Stimulated activated CD8-positive, alpha-beta memory T cell treated with anti-CD3 and anti-CD28 coated beads, Interleukin-7, amount 100 ng/mL, for 48 hours (primary cell): ENCODE data around the gene LIF.
"Not testable (repeated sequence)": the region's sequence is repeated elsewhere in the genome, so short reads cannot be mapped to it uniquely, and the experiment has no call there.

ENCODE experiments used
- DNase-seq, 2 donors: peaks; one replicate each; pipeline ENCODE4 v3.0.0-alpha.2; 2020; ENCODE audit warnings: low read depth in 1 of 2; ENCODE audit errors: extremely low read depth in 1 of 2

LIF gene

GRCh38 chr22:30245181-30245984, 1.2 kb downstream of the LIF start:
- no peak for DNase-seq

GRCh38 chr22:30244641-30245040, 1.9 kb downstream of the LIF start:
- no peak for DNase-seq

DNA sequence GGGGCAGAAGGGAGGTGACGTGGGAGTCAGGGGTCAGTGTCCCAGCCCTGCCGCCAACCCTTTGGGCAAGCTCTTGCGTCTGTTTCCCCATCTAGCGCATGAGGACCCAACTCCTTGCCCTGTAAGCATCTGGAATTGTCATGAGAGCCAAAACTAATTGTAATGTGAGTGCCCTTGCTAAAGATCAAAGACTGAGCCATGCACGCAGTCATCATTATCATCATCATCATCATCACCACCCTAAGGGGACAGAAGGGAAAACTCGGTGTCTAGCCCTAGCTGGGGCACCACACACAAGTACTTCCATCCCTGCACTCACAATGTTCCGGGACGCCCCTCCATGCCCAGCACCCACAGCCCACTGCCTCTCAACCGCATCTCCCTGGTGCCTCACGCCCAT, 2.5 kb downstream of the LIF start:
- no peak for DNase-seq

GRCh38 chr22:30243661-30244060, 2.9 kb downstream of the LIF start:
- DNase-seq = no peak

DNA sequence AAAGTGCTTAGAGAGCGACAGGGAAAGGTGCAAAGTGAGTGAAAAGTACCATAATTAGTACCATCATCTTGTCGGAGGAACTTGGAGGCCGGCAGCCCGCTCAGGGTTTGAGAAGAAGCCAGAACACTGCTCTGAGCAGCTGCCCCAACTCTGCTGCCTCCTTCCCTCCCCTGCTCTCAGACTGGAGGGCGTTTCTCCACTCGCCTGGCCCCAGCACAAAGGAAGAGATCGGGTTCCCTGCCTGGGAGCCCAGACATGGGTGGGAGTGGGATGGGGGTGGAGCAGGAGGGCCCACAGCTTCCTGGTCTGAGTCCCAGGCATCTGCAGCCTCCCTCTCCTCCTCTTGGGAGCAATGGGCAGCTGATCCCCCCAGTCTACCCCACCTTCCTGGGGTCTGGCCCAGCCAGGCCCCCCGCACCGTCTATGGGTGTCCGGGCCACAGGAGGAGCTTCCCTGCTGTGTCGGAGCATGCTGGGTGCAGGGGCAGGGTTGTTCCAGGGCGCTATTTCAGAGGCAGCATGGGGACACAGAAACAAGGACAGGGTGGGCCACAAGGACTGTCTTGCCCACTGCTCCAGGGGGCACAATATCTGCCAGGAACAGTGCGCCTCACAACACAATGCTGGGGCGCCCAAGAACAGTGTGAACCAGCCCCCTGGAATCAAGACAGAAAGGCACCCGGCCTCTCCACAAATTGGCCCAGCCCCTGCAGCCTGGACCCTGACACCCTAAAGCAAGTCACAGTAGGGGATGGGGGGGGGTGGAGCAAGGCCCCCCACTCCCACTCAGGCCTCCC, 4.8 kb downstream of the LIF start:
- DNase-seq = no peak

GRCh38 chr22:30240541-30241417, 5.8 kb downstream of the LIF start:
- DNase-seq = no peak

GRCh38 chr22:30239488-30240405, 6.8 kb downstream of the LIF start:
- DNase-seq = no peak

DNA sequence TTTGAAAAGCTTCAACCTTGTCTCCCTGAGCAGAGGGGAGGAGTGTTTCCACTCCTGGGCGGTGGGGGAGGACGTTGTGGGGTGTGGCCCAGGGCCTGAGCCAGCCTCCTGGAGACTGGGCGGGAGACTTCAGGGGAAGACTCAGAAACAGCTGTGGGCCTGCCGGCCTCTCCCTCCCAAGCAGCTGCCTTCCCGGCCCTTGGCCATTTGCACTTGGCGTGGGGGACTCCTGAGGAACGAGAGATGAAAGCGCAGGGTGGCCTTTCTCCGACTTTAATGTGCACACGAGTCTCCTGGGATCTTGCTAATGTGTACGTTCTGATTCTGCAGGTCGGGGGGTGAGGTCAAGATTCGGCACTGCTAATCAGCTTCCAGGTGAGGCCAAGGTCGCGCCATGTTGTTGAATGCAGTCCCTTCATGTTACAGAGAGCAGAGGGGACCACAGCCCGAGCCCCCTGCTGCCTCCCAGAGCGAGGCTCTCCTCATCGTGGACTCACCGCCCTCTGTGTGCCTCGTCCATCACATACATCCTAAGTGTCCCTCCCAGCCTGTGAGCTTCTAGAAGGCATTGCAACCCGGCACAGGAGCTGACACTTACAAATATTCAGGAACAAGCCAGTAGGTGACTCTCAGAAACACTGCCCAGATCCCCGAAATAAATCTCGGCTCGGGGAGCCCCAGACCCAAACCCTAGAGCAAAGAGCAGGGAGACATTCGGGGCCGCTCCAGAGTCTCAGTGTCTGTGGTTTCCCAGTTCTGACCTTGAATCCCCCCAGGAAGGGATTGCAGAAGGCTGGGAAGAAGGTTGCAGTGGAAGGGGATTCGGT, 7.7 kb downstream of the LIF start:
- no peak for DNase-seq

GRCh38 chr22:30238136-30238535, 8.4 kb downstream of the LIF start:
- DNase-seq = no peak

DNA sequence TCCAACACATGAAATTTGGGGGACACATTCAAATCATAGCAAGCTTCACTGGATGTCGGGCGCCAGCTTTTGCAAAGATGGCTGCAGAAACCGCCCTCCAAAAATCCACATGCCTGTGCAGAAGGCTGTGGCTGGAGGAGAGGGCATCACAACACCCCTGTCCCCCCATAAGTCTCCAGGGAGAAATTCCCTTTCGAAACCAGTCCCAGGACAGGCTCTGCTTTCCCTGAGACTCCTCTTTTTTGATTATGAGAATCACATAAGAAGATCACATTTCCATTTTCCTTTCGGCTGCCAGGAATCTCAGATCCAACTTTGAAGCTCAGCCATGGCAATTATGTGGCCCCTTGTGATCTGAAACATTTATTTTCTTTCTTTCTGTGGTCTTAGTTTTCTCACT, 9.7 kb downstream of the LIF start:
- DNase-seq = no peak

DNA sequence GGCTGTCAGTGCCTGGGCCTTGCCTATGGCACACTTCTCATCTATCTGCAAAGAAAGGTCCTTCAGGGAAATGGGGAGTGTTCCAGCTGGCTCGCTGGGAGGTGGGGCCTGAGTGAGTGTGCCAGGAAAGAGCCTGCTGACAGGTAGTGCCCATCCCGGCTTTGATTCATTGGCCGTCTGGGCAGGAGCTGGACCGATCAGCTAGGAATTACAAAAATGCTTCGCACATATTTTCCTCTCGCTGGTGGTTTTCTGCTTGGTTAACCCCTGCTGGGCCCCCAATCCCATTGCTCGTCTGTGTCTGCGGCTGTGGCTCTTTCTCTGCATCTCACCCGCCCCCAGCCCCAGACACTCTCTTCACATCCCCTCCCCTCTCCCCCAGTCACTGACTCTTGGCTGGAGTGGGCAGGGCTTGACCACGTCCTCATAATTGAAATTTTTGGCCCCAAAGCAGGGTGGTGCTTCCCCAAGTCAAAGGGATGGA, 10.8 kb downstream of the LIF start:
- DNase-seq = no peak

- no peak for DNase-seq
Observed at GRCh38 chr22:30234786-30235470, 11.6 kb downstream of the LIF start.

DNA sequence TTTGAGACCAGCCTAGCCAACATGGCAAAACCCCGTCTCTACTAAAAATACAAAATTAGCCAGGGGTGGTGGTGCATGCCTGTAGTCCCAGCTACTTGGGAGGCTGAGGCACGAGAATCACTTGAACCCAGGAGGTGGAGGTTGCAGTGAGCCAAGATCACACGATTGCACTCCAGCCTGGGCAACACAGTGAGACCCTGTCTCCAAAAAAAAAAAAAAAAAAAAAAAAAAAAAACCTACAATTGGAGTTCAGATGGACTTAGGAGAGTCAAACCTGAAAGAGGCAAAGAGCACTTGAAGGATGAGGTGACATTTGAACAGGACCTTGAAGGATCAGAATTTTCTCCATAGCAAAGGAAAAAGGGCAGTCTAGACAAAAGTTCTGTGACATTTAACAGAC, 12.2 kb downstream of the LIF start:
- DNase-seq = not testable (repeated sequence)

DNA sequence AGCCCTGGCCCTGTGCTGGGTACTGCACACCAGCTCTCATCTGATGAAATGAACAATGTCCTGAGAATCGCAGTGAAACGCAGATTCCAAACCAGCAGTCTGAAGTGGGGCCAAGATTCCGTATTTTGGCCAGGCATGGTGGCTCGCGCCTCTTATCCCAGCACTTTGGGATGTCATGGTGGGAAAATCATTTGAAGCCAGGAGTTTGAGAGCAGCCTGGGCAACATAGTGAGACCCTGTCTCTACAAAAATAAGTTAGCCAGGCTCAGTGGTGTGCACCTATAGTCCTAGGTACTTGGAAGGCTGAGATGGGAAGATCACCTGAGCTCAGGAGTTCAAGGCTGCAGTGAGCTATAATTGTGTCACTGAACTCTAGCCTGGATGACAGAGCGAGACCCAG, 13.0 kb downstream of the LIF start:
- no peak for DNase-seq

DNA sequence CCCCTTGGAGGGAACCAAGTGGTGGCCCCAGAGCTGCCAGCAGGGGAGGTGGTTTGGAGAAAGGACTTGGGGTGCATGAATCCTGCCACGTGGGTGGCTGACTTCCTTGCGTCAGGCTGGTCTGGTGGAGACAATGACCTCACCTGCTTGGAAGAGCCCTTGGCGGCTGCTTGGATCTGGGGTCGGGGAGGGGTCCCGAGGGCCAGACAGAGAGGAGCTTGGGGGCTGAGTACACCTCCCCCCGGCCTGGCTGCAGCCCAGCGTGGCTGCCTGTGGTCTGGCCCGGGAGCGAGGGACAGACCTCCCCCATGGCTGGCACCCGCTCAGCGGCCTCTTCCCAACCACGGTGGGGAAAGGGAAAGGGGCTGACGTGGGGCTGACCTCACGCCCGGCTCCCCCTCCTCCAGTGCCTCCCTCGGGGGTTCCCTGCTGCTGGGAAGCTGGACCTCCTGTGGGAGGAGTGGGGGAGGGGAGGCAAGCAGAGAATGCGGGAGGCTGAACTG, 13.8 kb downstream of the LIF start:
- no peak for DNase-seq

DNA sequence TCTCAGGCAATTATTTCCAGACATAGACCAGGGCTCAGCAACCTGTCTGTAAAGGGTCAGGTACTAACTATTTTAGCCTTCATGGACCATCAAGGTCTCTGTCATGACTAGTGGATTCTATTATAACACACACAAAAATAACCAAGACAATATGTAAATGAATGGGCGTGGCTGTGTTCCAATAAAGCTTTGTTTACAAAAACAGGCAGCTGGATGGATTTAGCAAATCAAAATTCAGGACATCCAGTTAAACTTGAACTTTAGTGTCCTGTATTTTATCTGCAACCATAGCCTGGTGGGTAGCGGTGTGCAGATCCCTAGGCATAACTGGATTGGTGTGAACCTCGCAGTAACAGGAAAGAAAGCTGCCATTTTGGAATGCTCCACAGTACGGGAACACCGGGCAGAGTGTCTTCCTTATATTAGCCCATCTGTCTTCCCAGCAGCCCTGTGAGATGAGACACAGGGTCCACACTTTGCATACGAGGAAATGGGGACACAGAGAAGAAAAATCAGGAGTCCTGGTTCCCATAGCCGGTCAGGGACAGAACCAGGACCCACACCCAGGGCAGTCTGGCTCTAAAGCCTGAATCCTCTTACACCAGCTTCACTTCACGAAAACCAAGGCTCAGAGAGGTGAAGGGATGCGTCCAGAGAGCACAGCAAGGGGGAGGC, 15.6 kb downstream of the LIF start:
- no peak for DNase-seq

GRCh38 chr22:30230330-30230729, 16.2 kb downstream of the LIF start:
- no peak for DNase-seq
